Prostate gland (tissue), 2 donors: ENCODE measurements around the gene SMG5.

ENCODE experiments used
- POLR2A ChIP-seq: fragments of 450-650 bp; IDR thresholded peaks from one replicate; pipeline ENCODE4 v1.6.1; 2016; ENCODE audit warnings: antibody characterized with exemption, mild to moderate bottlenecking
- POLR2AphosphoS5 ChIP-seq: sonication (generic); formaldehyde crosslinking; IDR thresholded peaks from one replicate; pipeline ENCODE4 v1.6.1; 2017; ENCODE audit warnings: antibody characterized with exemption
- TF ChIP-seq, protein P1 (sequence below), 4 experiments: fragments of 200-600 bp in 2 of 4; fragments of 450-650 bp in 2 of 4; sonication (generic) in 2 of 4; IDR thresholded peaks; 1 replicate in 3 of 4; 2 replicates in 1 of 4; pipeline ENCODE4 v1.5.1; 2016 to 2019; ENCODE audit warnings: antibody characterized with exemption in 4 of 4, mild to moderate bottlenecking in 2 of 4, moderate library complexity in 2 of 4

DNA sequence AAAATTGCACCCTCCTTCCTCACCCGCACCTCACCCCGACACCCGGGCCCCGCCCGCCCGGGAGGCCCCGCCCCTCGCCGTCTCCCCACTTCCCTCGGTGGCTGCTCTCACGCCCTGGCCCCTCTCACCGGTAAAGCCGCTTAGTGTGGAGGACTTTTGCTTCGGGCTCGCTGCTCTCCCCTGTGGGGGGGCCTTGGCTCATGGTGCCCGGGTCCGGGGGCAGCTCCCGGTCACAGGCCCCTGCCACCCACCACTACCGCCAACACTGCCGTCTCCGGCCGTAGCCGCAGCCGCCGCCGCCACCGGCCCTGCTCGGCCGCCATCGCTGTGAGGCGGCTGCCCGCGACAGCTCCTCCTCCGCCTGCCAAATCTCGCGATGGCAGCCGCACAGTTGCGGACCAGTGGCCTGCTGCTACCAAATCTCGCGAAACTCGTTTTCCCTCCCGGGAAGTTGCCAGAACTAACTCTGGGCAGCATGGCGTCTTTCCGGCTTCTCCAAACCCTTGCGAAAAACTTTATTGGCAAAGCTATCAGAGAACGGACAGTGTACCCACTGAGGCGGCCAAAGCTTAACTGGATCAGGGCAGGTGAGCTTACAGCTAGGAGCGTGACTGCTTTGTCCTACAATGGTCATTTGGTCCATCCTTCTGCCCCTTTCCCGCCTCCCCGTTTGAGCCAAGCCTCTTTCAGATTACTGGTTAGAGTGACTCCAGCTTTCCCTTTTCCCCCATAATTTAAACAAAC lies at the start of gene SMG5:
- TF ChIP-seq, protein P1, sequence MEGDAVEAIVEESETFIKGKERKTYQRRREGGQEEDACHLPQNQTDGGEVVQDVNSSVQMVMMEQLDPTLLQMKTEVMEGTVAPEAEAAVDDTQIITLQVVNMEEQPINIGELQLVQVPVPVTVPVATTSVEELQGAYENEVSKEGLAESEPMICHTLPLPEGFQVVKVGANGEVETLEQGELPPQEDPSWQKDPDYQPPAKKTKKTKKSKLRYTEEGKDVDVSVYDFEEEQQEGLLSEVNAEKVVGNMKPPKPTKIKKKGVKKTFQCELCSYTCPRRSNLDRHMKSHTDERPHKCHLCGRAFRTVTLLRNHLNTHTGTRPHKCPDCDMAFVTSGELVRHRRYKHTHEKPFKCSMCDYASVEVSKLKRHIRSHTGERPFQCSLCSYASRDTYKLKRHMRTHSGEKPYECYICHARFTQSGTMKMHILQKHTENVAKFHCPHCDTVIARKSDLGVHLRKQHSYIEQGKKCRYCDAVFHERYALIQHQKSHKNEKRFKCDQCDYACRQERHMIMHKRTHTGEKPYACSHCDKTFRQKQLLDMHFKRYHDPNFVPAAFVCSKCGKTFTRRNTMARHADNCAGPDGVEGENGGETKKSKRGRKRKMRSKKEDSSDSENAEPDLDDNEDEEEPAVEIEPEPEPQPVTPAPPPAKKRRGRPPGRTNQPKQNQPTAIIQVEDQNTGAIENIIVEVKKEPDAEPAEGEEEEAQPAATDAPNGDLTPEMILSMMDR (IDR thresholded peaks at IDR 0.05) = no peak
- TF ChIP-seq POLR2A = peak; percentile 88
- peak; percentile 99 for TF ChIP-seq POLR2AphosphoS5
